ENCODE data around the gene SH3BP2. TPM values are rescaled to one million over a fixed set of nuclear protein-coding genes. Genes with fewer than 3 reads are reported as not detected.

SH3BP2 gene
- total and polyA plus RNA-seq, 10 of the 15 experiments (the other 5 are each of a cell fraction or from before 2014, with no cell fraction given): 1.1 to 61.8 (median 23.9) TPM

DNA sequence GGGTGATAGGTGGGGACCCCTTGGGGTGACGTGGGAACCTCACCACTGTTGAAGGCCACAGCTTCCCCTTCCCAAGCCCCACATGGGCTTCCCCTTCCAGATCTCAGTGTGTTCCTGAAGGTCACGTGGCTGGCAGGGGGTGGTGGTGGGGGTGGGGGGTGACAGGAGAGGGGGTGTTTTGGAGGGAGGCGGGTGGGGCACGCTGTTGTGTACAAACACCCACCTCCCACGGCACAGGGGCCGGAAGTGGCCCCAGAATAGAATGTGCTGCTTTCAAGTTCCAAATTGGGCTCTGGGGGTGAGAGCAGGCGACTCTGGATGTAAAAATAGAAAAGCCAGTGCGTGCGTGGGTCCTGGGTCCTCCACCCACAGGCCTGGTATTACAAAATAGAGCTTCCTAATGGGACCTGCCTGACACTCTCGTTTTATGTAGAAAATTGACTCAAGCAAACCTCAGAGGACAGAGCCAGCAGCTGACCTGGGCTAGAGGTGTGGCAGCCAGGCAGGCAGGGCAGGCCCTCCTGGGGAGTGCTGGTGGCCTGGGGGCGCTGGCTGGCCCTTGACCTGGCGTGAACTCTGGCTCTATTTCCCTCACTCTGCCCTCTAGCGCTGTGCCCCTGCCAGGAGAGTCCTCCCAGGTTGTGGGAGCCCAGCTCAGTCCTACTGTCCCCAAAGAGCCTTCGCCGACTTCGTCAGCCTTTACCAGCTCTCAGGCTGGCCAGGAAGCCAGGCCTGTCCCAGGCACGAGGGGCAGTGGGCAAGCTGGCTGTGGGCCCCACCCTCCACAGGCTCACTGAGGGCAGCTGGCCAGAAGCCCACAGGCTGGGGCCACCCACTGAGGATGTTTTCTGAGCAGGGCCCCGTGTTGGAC is 5.4 kb upstream of the SH3BP2 start (continued):
- TF ChIP-seq, protein P1, sequence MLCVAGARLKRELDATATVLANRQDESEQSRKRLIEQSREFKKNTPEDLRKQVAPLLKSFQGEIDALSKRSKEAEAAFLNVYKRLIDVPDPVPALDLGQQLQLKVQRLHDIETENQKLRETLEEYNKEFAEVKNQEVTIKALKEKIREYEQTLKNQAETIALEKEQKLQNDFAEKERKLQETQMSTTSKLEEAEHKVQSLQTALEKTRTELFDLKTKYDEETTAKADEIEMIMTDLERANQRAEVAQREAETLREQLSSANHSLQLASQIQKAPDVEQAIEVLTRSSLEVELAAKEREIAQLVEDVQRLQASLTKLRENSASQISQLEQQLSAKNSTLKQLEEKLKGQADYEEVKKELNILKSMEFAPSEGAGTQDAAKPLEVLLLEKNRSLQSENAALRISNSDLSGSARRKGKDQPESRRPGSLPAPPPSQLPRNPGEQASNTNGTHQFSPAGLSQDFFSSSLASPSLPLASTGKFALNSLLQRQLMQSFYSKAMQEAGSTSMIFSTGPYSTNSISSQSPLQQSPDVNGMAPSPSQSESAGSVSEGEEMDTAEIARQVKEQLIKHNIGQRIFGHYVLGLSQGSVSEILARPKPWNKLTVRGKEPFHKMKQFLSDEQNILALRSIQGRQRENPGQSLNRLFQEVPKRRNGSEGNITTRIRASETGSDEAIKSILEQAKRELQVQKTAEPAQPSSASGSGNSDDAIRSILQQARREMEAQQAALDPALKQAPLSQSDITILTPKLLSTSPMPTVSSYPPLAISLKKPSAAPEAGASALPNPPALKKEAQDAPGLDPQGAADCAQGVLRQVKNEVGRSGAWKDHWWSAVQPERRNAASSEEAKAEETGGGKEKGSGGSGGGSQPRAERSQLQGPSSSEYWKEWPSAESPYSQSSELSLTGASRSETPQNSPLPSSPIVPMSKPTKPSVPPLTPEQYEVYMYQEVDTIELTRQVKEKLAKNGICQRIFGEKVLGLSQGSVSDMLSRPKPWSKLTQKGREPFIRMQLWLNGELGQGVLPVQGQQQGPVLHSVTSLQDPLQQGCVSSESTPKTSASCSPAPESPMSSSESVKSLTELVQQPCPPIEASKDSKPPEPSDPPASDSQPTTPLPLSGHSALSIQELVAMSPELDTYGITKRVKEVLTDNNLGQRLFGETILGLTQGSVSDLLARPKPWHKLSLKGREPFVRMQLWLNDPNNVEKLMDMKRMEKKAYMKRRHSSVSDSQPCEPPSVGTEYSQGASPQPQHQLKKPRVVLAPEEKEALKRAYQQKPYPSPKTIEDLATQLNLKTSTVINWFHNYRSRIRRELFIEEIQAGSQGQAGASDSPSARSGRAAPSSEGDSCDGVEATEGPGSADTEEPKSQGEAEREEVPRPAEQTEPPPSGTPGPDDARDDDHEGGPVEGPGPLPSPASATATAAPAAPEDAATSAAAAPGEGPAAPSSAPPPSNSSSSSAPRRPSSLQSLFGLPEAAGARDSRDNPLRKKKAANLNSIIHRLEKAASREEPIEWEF (IDR thresholded peaks at IDR 0.05; ENCODE audit: insufficient replicate concordance, low read depth, low read length): no peak
- TF ChIP-seq MEF2A (IDR thresholded peaks at IDR 0.05; ENCODE audit: insufficient read depth, low read depth, low read length) (peak; percentile 100), CREB1 (IDR thresholded peaks at IDR 0.05; ENCODE audit: low read depth) (no peak), HDGF (IDR thresholded peaks at IDR 0.05) (peak; percentile 77; the same call in 1 of the 2 replicates), RUNX3 (IDR thresholded peaks at IDR 0.05; ENCODE audit: low read length) (no peak), ZZZ3 (IDR thresholded peaks at IDR 0.05; ENCODE audit: control insufficient read depth, insufficient read length, low read depth) (no peak), SREBF2 (IDR thresholded peaks at IDR 0.05; ENCODE audit: low read length) (no peak), SP1 (IDR thresholded peaks at IDR 0.05; ENCODE audit: low read depth, low read length) (peak; percentile 83)
- TF ChIP-seq, protein P2, sequence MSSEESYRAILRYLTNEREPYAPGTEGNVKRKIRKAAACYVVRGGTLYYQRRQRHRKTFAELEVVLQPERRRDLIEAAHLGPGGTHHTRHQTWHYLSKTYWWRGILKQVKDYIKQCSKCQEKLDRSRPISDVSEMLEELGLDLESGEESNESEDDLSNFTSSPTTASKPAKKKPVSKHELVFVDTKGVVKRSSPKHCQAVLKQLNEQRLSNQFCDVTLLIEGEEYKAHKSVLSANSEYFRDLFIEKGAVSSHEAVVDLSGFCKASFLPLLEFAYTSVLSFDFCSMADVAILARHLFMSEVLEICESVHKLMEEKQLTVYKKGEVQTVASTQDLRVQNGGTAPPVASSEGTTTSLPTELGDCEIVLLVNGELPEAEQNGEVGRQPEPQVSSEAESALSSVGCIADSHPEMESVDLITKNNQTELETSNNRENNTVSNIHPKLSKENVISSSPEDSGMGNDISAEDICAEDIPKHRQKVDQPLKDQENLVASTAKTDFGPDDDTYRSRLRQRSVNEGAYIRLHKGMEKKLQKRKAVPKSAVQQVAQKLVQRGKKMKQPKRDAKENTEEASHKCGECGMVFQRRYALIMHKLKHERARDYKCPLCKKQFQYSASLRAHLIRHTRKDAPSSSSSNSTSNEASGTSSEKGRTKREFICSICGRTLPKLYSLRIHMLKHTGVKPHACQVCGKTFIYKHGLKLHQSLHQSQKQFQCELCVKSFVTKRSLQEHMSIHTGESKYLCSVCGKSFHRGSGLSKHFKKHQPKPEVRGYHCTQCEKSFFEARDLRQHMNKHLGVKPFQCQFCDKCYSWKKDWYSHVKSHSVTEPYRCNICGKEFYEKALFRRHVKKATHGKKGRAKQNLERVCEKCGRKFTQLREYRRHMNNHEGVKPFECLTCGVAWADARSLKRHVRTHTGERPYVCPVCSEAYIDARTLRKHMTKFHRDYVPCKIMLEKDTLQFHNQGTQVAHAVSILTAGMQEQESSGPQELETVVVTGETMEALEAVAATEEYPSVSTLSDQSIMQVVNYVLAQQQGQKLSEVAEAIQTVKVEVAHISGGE (CRISPR knock-in tag; IDR thresholded peaks at IDR 0.05): no peak
- TF ChIP-seq, protein P3, sequence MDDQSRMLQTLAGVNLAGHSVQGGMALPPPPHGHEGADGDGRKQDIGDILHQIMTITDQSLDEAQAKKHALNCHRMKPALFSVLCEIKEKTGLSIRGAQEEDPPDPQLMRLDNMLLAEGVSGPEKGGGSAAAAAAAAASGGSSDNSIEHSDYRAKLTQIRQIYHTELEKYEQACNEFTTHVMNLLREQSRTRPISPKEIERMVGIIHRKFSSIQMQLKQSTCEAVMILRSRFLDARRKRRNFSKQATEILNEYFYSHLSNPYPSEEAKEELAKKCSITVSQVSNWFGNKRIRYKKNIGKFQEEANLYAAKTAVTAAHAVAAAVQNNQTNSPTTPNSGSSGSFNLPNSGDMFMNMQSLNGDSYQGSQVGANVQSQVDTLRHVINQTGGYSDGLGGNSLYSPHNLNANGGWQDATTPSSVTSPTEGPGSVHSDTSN (IDR thresholded peaks at IDR 0.05; ENCODE audit: insufficient replicate concordance, low read depth, low read length): no peak
- TF ChIP-seq, protein P4, sequence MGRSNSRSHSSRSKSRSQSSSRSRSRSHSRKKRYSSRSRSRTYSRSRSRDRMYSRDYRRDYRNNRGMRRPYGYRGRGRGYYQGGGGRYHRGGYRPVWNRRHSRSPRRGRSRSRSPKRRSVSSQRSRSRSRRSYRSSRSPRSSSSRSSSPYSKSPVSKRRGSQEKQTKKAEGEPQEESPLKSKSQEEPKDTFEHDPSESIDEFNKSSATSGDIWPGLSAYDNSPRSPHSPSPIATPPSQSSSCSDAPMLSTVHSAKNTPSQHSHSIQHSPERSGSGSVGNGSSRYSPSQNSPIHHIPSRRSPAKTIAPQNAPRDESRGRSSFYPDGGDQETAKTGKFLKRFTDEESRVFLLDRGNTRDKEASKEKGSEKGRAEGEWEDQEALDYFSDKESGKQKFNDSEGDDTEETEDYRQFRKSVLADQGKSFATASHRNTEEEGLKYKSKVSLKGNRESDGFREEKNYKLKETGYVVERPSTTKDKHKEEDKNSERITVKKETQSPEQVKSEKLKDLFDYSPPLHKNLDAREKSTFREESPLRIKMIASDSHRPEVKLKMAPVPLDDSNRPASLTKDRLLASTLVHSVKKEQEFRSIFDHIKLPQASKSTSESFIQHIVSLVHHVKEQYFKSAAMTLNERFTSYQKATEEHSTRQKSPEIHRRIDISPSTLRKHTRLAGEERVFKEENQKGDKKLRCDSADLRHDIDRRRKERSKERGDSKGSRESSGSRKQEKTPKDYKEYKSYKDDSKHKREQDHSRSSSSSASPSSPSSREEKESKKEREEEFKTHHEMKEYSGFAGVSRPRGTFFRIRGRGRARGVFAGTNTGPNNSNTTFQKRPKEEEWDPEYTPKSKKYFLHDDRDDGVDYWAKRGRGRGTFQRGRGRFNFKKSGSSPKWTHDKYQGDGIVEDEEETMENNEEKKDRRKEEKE (IDR thresholded peaks at IDR 0.05): no peak
